Parathyroid adenoma (tissue), 2 donors: ENCODE data around the gene RGS17.

ENCODE experiments used
- H2AFZ ChIP-seq: fragments of 300-600 bp; sonication (generic); one replicate; pipeline ENCODE4 v1.7.0; 2017; ENCODE audit warnings: antibody characterized with exemption, mild to moderate bottlenecking
- H3K27ac ChIP-seq: fragments of 300-600 bp; sonication (generic); one replicate; pipeline ENCODE4 v1.7.0; 2017
- H3K27me3 ChIP-seq: fragments of 300-600 bp; sonication (generic); one replicate; pipeline ENCODE4 v1.7.0; 2017; ENCODE audit warnings: low read length; ENCODE audit not compliant: control insufficient read depth, insufficient read depth
- H3K36me3 ChIP-seq: fragments of 300-600 bp; sonication (generic); one replicate; pipeline ENCODE4 v1.7.0; 2017; ENCODE audit warnings: low read length; ENCODE audit not compliant: control insufficient read depth, insufficient read depth
- H3K4me1 ChIP-seq: fragments of 300-600 bp; sonication (generic); one replicate; pipeline ENCODE4 v1.7.0; 2017; ENCODE audit warnings: control low read depth
- H3K4me2 ChIP-seq: fragments of 300-600 bp; sonication (generic); one replicate; pipeline ENCODE4 v1.7.0; 2017; ENCODE audit warnings: low read length
- H3K4me3 ChIP-seq: fragments of 300-600 bp; sonication (generic); one replicate; pipeline ENCODE4 v1.7.0; 2017; ENCODE audit warnings: low read depth, low read length
- H3K79me2 ChIP-seq: fragments of 300-600 bp; sonication (generic); one replicate; pipeline ENCODE4 v1.7.0; 2017; ENCODE audit warnings: control low read depth
- H3K9ac ChIP-seq: fragments of 300-600 bp; sonication (generic); one replicate; pipeline ENCODE4 v1.7.0; 2017; ENCODE audit warnings: mild to moderate bottlenecking
- H3K9me3 ChIP-seq: fragments of 300-600 bp; sonication (generic); one replicate; pipeline ENCODE4 v1.7.0; 2017; ENCODE audit warnings: low read length; ENCODE audit not compliant: control insufficient read depth
- TF ChIP-seq, protein P1 (sequence below): fragments of 300-600 bp; sonication (generic); IDR thresholded peaks from one replicate; pipeline ENCODE4 v1.7.0; 2017; ENCODE audit warnings: antibody characterized with exemption, mild to moderate bottlenecking
- donor health status: primary hyperparathyroidism.

Gene RGS17

DNA sequence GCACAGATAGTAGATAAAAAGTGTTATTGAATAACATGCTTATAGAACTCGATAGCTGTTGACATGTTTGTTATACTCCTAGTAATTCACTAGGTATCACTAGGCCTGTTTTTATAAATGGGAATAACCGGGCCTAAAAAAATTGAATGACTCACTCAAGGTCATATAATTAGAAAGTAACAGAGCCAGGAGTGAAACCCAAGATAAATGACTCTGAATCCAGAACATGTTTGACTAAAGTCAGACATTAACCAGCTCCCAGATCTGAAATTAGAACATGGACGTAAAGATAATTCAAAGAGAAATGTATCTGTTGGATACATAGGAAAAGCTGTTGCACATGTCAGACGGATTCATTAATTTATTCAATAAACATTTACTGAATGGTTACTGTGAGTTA lies 26.9 kb downstream of the RGS17 start:
- no peaks in the 10 kb centered on the region for H3K9me3 ChIP-seq
- no peaks in the 10 kb centered on the region for H3K79me2 ChIP-seq
- H3K36me3 ChIP-seq = no peaks in the 10 kb centered on the region
- no peak overlapping the region for H3K4me3 ChIP-seq
- no peak overlapping the region for H3K9ac ChIP-seq
- no peak overlapping the region for H3K4me2 ChIP-seq
- TF ChIP-seq, protein P1, sequence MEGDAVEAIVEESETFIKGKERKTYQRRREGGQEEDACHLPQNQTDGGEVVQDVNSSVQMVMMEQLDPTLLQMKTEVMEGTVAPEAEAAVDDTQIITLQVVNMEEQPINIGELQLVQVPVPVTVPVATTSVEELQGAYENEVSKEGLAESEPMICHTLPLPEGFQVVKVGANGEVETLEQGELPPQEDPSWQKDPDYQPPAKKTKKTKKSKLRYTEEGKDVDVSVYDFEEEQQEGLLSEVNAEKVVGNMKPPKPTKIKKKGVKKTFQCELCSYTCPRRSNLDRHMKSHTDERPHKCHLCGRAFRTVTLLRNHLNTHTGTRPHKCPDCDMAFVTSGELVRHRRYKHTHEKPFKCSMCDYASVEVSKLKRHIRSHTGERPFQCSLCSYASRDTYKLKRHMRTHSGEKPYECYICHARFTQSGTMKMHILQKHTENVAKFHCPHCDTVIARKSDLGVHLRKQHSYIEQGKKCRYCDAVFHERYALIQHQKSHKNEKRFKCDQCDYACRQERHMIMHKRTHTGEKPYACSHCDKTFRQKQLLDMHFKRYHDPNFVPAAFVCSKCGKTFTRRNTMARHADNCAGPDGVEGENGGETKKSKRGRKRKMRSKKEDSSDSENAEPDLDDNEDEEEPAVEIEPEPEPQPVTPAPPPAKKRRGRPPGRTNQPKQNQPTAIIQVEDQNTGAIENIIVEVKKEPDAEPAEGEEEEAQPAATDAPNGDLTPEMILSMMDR = no peak
- no peaks in the 10 kb centered on the region for H3K27me3 ChIP-seq
- no peaks in the 10 kb centered on the region for H3K4me1 ChIP-seq
- H2AFZ ChIP-seq = no peak overlapping the region
- H3K27ac ChIP-seq = no peak overlapping the region

DNA sequence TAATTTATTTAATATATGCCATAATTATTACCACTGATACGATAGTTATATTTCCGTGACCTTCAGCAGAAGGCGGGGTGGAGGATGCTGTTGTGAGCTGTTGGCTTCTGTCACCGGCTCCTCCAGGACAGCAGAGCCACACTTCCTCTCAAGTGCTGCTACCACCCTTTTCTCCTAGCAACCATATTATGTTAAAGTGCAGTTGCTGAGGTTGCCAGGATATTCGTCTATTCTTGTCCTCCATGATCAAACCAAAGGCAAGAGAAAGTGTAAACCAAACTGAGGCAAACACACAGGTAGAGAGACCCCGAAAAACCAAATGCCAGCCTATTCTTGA lies 27.8 kb downstream of the RGS17 start:
- no peaks in the 10 kb centered on the region for H3K36me3 ChIP-seq
- no peak overlapping the region for H3K4me3 ChIP-seq
- no peak overlapping the region for H3K4me2 ChIP-seq
- no peak overlapping the region for H3K27ac ChIP-seq
- no peaks in the 10 kb centered on the region for H3K79me2 ChIP-seq
- no peaks in the 10 kb centered on the region for H3K9me3 ChIP-seq
- H2AFZ ChIP-seq = no peak overlapping the region
- no peaks in the 10 kb centered on the region for H3K4me1 ChIP-seq
- H3K9ac ChIP-seq = no peak overlapping the region
- no peaks in the 10 kb centered on the region for H3K27me3 ChIP-seq
- TF ChIP-seq, protein P1 = no peak

DNA sequence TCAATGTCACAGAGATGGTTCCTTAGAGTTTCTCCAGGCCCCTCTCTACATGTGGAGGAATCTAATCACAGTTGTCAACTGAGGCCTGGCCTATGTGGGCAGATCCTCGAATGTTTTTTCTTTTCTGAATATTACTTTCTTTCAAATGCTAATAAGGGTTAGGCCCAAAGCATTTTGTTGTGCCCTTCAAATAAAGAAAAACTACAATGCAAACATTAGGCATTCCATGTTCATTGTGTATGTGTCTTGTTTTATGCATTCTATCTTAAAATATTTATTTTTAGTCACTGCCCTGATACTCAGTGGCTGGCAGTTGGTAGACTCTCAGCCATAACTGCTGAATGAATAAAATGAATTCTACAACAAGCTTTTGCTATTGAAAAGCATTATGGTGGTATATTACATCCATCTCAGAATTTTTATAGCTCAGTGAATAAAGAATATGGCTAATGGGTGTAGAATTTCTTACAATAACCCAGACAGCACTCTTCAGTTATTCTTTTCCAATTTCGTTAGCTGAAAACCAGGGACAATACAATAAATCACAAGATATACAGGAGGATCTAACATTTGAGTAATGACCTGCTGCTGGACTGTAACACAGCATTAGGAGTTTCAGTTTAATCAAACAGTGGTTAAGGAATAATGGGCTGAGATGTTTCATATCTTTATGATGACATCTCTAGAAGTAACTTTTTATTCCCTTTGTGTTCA lies 28.3 kb downstream of the RGS17 start:
- no peak overlapping the region for H3K27ac ChIP-seq
- H2AFZ ChIP-seq = no peak overlapping the region
- TF ChIP-seq, protein P1 = no peak

DNA sequence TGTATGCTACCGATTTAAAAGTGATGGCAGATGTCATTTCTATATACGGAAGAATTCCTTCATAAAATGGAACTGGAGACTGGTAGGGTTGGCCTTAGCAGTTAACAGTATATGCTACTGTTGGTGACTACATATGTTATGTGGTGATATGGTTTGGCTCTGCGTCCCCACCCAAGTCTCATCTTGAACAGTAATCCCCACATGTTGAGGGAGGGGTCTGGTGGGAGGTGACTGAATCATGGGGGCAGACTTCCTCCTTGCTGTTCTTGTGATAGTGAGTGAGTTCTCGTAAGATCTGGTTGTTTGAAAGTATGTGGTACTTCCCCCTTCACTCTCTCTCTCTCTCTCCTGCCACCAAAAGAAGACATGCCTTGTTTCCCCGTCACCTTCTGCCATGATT lies 29.6 kb downstream of the RGS17 start:
- Histone ChIP-seq H3K27ac (no peak overlapping the region), H3K27me3 (no peaks in the 10 kb centered on the region), H3K36me3 (no peaks in the 10 kb centered on the region), H3K4me3 (no peak overlapping the region), H3K9me3 (no peaks in the 10 kb centered on the region), H2AFZ (no peak overlapping the region), H3K9ac (no peak overlapping the region), H3K4me1 (no peaks in the 10 kb centered on the region), H3K79me2 (no peaks in the 10 kb centered on the region), H3K4me2 (no peak overlapping the region)
- TF ChIP-seq, protein P1 = no peak

More for the DNA sequence above, 28.3 kb downstream of the RGS17 start:
- no peaks in the 10 kb centered on the region for H3K9me3 ChIP-seq
- no peaks in the 10 kb centered on the region for H3K36me3 ChIP-seq
- no peak overlapping the region for H3K4me3 ChIP-seq
- H3K9ac ChIP-seq = no peak overlapping the region
- no peaks in the 10 kb centered on the region for H3K79me2 ChIP-seq
- H3K4me1 ChIP-seq = no peaks in the 10 kb centered on the region
- H3K27me3 ChIP-seq = no peaks in the 10 kb centered on the region
- H3K4me2 ChIP-seq = no peak overlapping the region

DNA sequence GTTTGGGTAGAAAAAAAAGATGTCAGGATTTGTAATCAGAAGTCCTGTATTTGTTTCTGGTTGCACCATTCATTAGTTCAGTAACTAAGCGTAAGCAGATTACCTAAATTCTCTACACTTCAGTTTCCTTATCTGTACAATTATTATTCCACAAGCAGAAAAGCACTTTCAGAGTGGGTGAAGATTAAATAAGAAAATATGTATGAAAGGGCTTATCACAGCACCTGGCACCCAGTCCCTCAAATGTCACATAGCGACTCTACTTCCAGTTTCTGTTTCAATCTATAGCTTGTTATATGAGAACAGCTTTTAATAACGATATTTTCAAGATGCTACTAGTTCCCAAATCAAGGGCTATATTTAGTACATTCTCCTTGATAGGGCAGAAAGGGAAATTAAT lies 31.4 kb downstream of the RGS17 start:
- Histone ChIP-seq H3K27ac (no peak overlapping the region), H3K4me1 (no peaks in the 10 kb centered on the region)

More for the DNA sequence above, 31.4 kb downstream of the RGS17 start:
- no peak overlapping the region for H2AFZ ChIP-seq
- no peak overlapping the region for H3K4me3 ChIP-seq
- H3K36me3 ChIP-seq = no peaks in the 10 kb centered on the region
- H3K4me2 ChIP-seq = no peak overlapping the region
- no peak overlapping the region for H3K9ac ChIP-seq
- TF ChIP-seq, protein P1 = no peak
- no peaks in the 10 kb centered on the region for H3K27me3 ChIP-seq
- no peaks in the 10 kb centered on the region for H3K79me2 ChIP-seq
- no peaks in the 10 kb centered on the region for H3K9me3 ChIP-seq
